NCI-H510A (cell line): ENCODE data around the gene ABCD4.

Experiments
- DNase-seq: peaks from one replicate; lab custom pipeline; 2025; lab: John Stamatoyannopoulos, UW

The ABCD4 gene

GRCh38 chr14:74259513-74259912, 43.2 kb downstream of the ABCD4 start:
- DNase-seq: no peak

DNA sequence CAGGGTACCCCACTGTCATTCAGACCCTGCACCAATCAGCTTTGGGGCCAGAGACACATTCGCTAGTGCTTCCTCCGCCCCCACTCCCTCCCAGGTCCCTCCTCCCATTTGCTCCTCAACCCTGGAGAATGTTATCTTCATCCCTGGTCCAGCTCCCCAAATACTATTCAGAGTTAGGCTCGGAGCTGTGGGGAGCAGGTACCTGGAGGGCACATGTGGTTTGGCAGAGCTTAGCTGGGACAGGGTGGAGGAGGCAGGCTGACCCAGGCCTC, 44.0 kb downstream of the ABCD4 start:
- DNase-seq: no peak

- DNase-seq: no peak
Observed at GRCh38 chr14:74257941-74258763, 44.6 kb downstream of the ABCD4 start.

- DNase-seq: no peak
Observed at GRCh38 chr14:74257078-74257940, 45.4 kb downstream of the ABCD4 start.

DNA sequence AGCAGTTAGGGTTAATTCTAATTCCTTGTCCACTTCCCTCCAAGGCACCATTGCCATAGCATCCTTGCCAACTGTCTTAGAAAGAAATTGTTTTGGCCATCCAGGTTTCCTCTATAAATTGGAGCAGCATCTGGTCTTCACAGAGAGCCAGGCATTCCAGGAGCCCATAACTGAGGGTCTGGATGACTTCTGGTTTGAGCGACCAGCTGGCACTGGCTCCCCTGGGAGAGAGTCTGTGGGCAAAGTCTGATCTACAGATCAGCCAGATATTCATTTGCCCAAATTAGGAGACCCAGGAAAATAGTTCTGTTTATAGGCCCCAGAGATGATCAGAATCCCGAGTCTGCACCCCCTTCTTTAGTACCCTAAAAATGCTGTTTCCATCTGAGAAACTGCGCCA, 47.5 kb downstream of the ABCD4 start:
- no peak for DNase-seq

DNA sequence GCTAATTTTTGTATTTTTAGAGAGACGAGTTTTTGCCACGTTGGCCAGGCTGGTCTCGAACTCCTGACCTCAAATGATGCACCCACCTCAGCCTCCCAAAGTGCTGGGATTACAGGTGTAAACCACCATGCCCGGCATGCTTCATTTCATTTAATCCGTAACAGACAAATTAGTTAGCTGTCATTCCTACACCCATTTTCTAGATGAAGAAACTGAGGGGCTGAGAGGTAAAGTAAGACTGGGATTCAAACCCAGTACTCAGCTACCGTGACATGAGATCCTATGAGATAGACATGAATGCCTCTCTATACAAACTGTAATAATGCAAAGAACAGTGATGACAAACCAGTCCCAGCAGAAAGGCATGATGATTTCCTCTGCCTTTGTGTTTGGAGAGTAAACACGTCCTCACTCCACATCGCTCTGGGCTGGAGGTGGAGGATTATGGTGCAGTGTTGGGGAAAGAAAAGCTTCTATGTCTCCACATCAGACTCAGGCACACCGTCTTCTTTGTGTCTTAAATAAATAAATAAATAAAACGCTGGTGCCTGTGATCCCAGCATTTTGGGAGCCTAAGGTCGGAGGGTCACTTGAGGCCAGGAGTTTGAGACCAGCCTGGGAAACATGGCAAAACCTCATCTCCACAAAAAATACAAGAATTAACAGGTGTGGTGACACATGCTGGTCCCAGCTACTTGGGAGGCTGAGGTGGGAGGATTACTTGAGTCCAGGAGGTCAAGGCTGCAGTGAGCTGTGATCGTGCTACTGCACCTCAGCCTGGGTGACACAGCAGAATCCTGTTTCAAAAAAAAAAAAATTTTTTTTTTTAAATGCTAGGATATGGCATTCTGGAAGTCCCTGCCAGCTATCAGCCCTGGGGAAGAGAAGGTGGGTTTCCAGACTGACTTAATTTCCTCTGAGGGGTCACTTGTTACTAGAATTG, 53.0 kb downstream of the ABCD4 start:
- no peak for DNase-seq

GRCh38 chr14:74248017-74248416, 54.7 kb downstream of the ABCD4 start:
- DNase-seq: no peak

GRCh38 chr14:74246542-74246941, 56.2 kb downstream of the ABCD4 start:
- DNase-seq: no peak

GRCh38 chr14:74245292-74245691, 57.4 kb downstream of the ABCD4 start:
- DNase-seq: no peak

DNA sequence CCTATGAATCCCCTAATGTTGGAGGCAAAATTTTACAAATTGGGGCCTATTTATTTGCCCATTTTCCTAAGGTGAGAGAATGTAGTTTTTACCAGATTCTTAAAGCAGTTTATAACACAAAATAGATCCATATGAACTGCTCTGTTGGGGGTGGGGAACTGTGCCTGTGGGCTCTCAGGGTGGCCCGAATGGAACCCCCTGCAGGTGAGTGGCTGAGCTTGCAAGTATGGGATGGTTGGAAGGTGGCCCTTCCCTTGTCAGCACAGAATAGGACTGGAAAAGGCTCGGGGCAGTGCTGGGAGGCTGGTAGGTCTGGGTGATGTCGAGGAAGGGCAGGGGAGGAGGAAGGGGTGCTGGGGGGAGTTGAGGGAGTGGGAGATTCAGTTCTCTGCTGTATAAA, 58.6 kb downstream of the ABCD4 start:
- no peak for DNase-seq

- no peak for DNase-seq
Observed at GRCh38 chr14:74243051-74243450, 59.7 kb downstream of the ABCD4 start.

DNA sequence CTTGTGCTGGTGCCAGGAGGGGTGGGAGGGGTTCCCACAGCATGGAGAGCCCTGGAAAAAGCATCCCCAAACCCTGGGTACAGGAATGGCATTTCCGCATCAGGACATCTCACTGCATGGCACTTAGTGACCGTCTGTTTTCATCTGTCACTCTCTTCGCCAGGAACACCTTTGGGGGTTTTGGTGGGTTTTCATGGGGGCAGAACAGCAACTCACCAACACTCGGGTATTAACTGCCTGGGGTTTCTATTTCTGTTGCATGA, 60.0 kb downstream of the ABCD4 start:
- no peak for DNase-seq

GRCh38 chr14:74242021-74242779, 60.5 kb downstream of the ABCD4 start:
- DNase-seq: no peak

DNA sequence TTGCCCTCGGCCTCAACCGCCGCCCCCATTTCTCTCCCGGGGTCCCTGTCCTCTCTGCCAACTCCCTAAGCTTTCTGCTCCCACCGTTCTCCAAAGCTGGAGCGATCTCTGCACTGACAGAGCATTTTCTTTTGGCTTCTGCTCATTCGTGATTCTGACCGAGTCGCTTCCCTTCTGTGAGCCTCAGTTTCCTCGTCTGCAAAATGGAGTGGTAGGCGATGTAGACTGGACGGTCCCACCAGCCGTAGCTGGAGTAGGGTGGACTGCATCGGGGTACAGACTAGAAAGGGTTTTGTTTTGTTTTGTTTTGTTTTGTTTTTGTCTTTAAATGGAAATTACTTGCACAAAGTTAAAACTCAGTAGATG, 61.1 kb downstream of the ABCD4 start:
- DNase-seq: no peak

GRCh38 chr14:74240794-74241651, 61.7 kb downstream of the ABCD4 start:
- no peak for DNase-seq

- no peak for DNase-seq
Observed at GRCh38 chr14:74239848-74240793, 62.6 kb downstream of the ABCD4 start.

DNA sequence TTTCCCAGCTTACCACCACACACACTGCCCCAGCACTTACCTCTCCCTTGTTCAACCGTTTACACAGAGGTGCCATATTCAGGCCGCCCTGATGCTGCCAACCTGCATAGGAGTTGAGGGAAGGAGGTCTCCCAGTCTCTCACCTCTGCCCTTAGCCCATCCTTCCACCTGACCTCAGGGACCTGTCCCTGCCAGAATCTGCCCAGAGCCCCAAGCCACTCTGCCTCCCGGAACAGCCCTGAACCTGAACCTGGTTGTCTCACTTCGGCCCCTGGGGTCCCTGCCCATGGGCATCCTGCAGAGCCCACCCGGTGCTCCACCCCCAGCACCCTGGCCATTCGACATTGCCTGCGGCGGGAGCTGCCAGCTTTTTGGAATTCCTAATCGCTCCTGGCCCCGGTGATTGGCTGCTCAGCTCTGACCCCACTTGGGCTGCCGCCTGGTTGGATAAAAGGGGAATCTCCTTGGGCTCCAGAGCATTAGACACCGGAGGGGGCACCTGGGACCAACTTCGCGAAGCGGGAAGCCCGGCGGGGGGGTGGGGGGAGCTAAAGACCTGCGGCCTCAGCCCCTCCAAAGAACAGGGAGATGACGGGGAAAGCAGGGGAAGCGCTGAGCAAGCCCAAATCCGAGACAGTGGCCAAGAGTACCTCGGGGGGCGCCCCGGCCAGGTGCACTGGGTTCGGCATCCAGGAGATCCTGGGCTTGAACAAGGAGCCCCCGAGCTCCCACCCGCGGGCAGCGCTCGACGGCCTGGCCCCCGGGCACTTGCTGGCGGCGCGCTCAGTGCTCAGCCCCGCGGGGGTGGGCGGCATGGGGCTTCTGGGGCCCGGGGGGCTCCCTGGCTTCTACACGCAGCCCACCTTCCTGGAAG, 63.5 kb downstream of the ABCD4 start, which contains the start of gene VSX2:
Gene VSX2, plus strand, starts transcription at position 476 of the 874 bp plus-strand sequence. Its CDS starts 113 bp downstream, at position 589.
- no peak for DNase-seq

DNA sequence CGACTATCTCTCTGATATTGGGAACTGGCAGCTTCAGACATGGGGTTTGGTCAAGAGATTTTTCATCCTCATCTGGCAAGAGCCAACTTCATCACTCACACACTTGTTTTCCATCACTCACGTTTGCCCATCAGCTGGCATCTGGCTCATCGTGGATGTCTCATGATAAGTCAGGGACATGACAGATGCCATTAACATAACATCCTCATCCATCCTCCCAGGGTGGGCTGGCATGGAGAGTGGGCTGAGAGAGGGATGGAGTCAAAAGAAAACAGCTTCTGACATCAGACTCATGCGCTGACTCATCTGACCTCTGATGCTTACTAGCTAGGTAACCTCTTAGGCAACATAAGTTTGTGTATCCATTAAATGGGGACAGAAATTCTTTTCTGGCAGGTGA, 65.3 kb downstream of the ABCD4 start:
- no peak for DNase-seq
